ENCODE measurements around the gene TSEN2.

- TF ChIP-seq CTCF (IDR thresholded peaks at IDR 0.05) (no peak), POLR2A (IDR thresholded peaks at IDR 0.05) (no peak)
Measured at GRCh38 chr3:12558706-12559105, 74.4 kb downstream of the TSEN2 start.
